Adrenal gland (tissue), 5 donors: Measurements from ENCODE around the gene SLC13A3.

Experiments
- POLR2A ChIP-seq, 2 donors: fragments of 450-650 bp; IDR thresholded peaks; one replicate each; pipeline ENCODE4 v1.6.1; 2017; ENCODE audit warnings: antibody characterized with exemption in 2 of 2, mild to moderate bottlenecking in 2 of 2, moderate library complexity in 1 of 2
- TF ChIP-seq, protein P1 (sequence below), 6 experiments: fragments of 450-650 bp in 4 of 6; fragments of 200-600 bp in 2 of 6; sonication (generic) in 1 of 6; IDR thresholded peaks; 1 replicate in 5 of 6; 2 replicates in 1 of 6; pipeline versions ENCODE4 v1.5.1 to v1.8.0; 2016 to 2021; ENCODE audit warnings: antibody characterized with exemption in 6 of 6, mild to moderate bottlenecking in 2 of 6, moderate library complexity in 1 of 6
- donor health status: DM: no; HTN: no; CAD: no.

GRCh38 chr20:46592580-46593362 lies 58.5 kb downstream of the SLC13A3 start:
- TF ChIP-seq, protein P1, sequence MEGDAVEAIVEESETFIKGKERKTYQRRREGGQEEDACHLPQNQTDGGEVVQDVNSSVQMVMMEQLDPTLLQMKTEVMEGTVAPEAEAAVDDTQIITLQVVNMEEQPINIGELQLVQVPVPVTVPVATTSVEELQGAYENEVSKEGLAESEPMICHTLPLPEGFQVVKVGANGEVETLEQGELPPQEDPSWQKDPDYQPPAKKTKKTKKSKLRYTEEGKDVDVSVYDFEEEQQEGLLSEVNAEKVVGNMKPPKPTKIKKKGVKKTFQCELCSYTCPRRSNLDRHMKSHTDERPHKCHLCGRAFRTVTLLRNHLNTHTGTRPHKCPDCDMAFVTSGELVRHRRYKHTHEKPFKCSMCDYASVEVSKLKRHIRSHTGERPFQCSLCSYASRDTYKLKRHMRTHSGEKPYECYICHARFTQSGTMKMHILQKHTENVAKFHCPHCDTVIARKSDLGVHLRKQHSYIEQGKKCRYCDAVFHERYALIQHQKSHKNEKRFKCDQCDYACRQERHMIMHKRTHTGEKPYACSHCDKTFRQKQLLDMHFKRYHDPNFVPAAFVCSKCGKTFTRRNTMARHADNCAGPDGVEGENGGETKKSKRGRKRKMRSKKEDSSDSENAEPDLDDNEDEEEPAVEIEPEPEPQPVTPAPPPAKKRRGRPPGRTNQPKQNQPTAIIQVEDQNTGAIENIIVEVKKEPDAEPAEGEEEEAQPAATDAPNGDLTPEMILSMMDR (IDR thresholded peaks at IDR 0.05): no peak
- TF ChIP-seq POLR2A (IDR thresholded peaks at IDR 0.05): no peak
